ENCODE data around the gene ZDHHC24. TPM values are rescaled to one million over a fixed set of nuclear protein-coding genes. Genes with fewer than 3 reads are reported as not detected.

ZDHHC24 gene
- total RNA-seq, 2 experiments from 2014 or later: 11.9 to 35.1 TPM

DNA sequence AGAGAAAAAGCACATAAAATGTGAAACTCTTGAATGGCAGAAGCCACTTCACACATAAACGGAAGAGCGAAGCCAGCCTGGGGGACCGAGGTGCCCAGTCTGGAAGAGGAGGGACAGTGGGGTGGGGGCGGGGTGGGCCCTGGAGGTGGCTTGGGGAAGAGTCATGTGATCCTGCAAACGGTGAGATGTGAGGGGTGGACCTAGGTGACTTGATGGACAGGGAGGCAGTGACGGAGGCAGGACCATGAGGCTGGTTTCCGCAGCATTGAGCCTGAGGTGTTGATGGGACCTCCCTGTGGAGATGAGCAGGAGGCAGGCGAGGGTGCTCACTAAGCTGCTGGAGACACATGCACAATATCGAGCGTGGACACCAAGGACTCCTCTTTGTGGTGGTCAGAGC, 16.8 kb downstream of the ZDHHC24 start:
- Histone ChIP-seq H3K9me3 (ENCODE audit: low read length) (no peaks in the 10 kb centered on the region), H3K9me2 (ENCODE audit: insufficient read depth, low read length) (no peaks in the 10 kb centered on the region), H3K4me1 (ENCODE audit: insufficient read depth, low read length, poor library complexity, severe bottlenecking) (no peaks in the 10 kb centered on the region), H3K4me3 (ENCODE audit: low read depth, low read length, poor library complexity, severe bottlenecking) (no peak overlapping the region), H3K79me2 (ENCODE audit: insufficient read depth, low read depth, low read length) (no peaks in the 10 kb centered on the region), H3K36me3 (ENCODE audit: insufficient read depth, low read length) (no peaks in the 10 kb centered on the region), H4K20me1 (ENCODE audit: insufficient read depth, low read length) (no peaks in the 10 kb centered on the region), H2AFZ (ENCODE audit: low read length) (no peak overlapping the region), H3K4me2 (ENCODE audit: low read length) (no peak overlapping the region), H3K27ac (ENCODE audit: low read depth, low read length, poor library complexity, severe bottlenecking) (no peak overlapping the region)
- ChIA-PET POLR2A (no interaction called here), CTCF (ENCODE audit: unreplicated experiment) (no interaction called here)
- BruUV-seq (replicated peaks): no TSS peak
- TF ChIP-seq EZH2phosphoT487 (IDR thresholded peaks at IDR 0.05; ENCODE audit: borderline replicate concordance, low read depth, low read length) (no peak), CTCF (conservative IDR thresholded peaks at IDR 0.05; ENCODE audit: low read length) (no peak)
- no peak for DNase-seq (ENCODE audit: low spot score)
- intact Hi-C loops (cut with micrococcal nuclease; ENCODE audit: unreplicated experiment): no loop called here

- CTCF ChIA-PET (ENCODE audit: unreplicated experiment): no interaction called here
- Histone ChIP-seq H3K27ac (ENCODE audit: low read depth, low read length, poor library complexity, severe bottlenecking) (no peak overlapping the region), H3K4me1 (ENCODE audit: insufficient read depth, low read length, poor library complexity, severe bottlenecking) (no peaks in the 10 kb centered on the region), H3K9me2 (ENCODE audit: insufficient read depth, low read length) (no peaks in the 10 kb centered on the region), H3K4me2 (ENCODE audit: low read length) (no peak overlapping the region), H3K9me3 (ENCODE audit: low read length) (no peaks in the 10 kb centered on the region), H3K79me2 (ENCODE audit: insufficient read depth, low read depth, low read length) (no peaks in the 10 kb centered on the region), H3K4me3 (ENCODE audit: low read depth, low read length, poor library complexity, severe bottlenecking) (no peak overlapping the region), H3K36me3 (ENCODE audit: insufficient read depth, low read length) (no peaks in the 10 kb centered on the region; the same call in 1 of the 2 replicates), H2AFZ (ENCODE audit: low read length) (no peak overlapping the region), H4K20me1 (ENCODE audit: insufficient read depth, low read length) (no peaks in the 10 kb centered on the region)
- TF ChIP-seq EZH2phosphoT487 (IDR thresholded peaks at IDR 0.05; ENCODE audit: borderline replicate concordance, low read depth, low read length): no peak
- DNase-seq (ENCODE audit: low spot score): no peak
- intact Hi-C loops (cut with micrococcal nuclease; ENCODE audit: unreplicated experiment): no loop called here
- BruUV-seq (replicated peaks): no TSS peak
- POLR2A ChIA-PET: interaction anchor here (0.7 kb wide), 1 partner anchor 9 kb away, joined by 4 read pairs; no protein-coding TSS in a partner anchor
Observed at GRCh38 chr11:66524304-66525040, 21.4 kb downstream of the ZDHHC24 start.

DNA sequence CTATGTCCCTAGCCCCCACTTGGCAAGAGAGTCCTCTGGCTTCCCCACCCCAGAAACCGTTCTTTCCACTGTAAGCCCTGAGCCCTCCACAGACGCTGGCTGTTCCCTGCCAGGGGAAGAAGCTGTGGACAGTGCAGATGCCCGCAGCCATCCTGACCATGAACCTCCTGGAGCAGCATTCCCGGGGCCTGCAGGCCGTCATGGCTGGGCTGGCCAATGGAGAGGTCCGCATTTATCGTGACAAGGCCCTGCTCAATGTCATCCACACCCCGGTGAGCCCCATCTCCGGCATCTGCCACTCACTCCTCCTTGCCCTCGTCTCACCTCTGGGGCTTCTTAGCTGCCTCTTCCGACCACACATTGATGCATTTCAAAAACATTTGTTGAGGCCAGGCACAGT, 22.2 kb downstream of the ZDHHC24 start:
- BruUV-seq (replicated peaks): no TSS peak
- H2AFZ ChIP-seq (ENCODE audit: low read length): no peak overlapping the region
- no peak overlapping the region for H3K4me3 ChIP-seq (ENCODE audit: low read depth, low read length, poor library complexity, severe bottlenecking)
- no peaks in the 10 kb centered on the region for H3K4me1 ChIP-seq (ENCODE audit: insufficient read depth, low read length, poor library complexity, severe bottlenecking)
- ChIA-PET CTCF (ENCODE audit: unreplicated experiment) (no interaction called here), POLR2A (interaction anchor here (0.7 kb wide), 1 partner anchor 8 kb away, joined by 4 read pairs; no protein-coding TSS in a partner anchor)
- H3K36me3 ChIP-seq (ENCODE audit: insufficient read depth, low read length): no peaks in the 10 kb centered on the region; the same call in 1 of the 2 replicates
- H4K20me1 ChIP-seq (ENCODE audit: insufficient read depth, low read length): no peaks in the 10 kb centered on the region
- H3K4me2 ChIP-seq (ENCODE audit: low read length): no peak overlapping the region
- no peaks in the 10 kb centered on the region for H3K79me2 ChIP-seq (ENCODE audit: insufficient read depth, low read depth, low read length)
- H3K27ac ChIP-seq (ENCODE audit: low read depth, low read length, poor library complexity, severe bottlenecking): no peak overlapping the region
- no peaks in the 10 kb centered on the region for H3K9me2 ChIP-seq (ENCODE audit: insufficient read depth, low read length)
- intact Hi-C loops (cut with micrococcal nuclease; ENCODE audit: unreplicated experiment): no loop called here
- H3K9me3 ChIP-seq (ENCODE audit: low read length): no peaks in the 10 kb centered on the region
- TF ChIP-seq CTCF (conservative IDR thresholded peaks at IDR 0.05; ENCODE audit: low read length) (no peak), EZH2phosphoT487 (IDR thresholded peaks at IDR 0.05; ENCODE audit: borderline replicate concordance, low read depth, low read length) (no peak)
- no peak for DNase-seq (ENCODE audit: low spot score)

Measured in OCI-LY7 (cell line).